Lower leg skin (tissue), 3 donors: Measurements from ENCODE around the gene DNAH11.

Experiments
- CTCF ChIP-seq, 3 donors: fragments of 450-650 bp; IDR thresholded peaks; one replicate each; pipeline ENCODE4 v1.5.1; 2016; ENCODE audit warnings: antibody characterized with exemption in 3 of 3, mild to moderate bottlenecking in 3 of 3, moderate library complexity in 2 of 3
- POLR2A ChIP-seq, 2 donors: fragments of 450-650 bp; IDR thresholded peaks; one replicate each; pipeline ENCODE4 v1.6.1; 2016 to 2017; ENCODE audit warnings: antibody characterized with exemption in 2 of 2, mild to moderate bottlenecking in 1 of 2, moderate library complexity in 1 of 2

GRCh38 chr7:21624320-21624719 is 81.5 kb downstream of the DNAH11 start:
- TF ChIP-seq CTCF (IDR thresholded peaks at IDR 0.05) (no peak), POLR2A (IDR thresholded peaks at IDR 0.05) (no peak)
